HepG2 (cell line): ENCODE measurements around the gene CMIP. TPM values are rescaled to one million over a fixed set of nuclear protein-coding genes. Genes with fewer than 3 reads are reported as not detected.

ENCODE experiments used
- AKAP8 ChIP-seq: sonication (generic); formaldehyde crosslinking; IDR thresholded peaks from 2 replicates; pipeline ENCODE4 v1.5.1; 2020; ENCODE audit warnings: mild to moderate bottlenecking, missing genetic modification reagents
- ARNTL ChIP-seq: sonication (generic); formaldehyde crosslinking; IDR thresholded peaks from 2 replicates; pipeline ENCODE4 v1.4.0; 2020; ENCODE audit warnings: mild to moderate bottlenecking, missing genetic modification reagents
- FIP1L1 ChIP-seq: fragments of 200-400 bp; formaldehyde crosslinking; IDR thresholded peaks from 2 replicates; pipeline ENCODE4 v1.6.1; 2018; ENCODE audit warnings: low read depth, mild to moderate bottlenecking, low read length, moderate library complexity, borderline replicate concordance; ENCODE audit not compliant: insufficient read depth
- HDAC1 ChIP-seq: sonication (generic); formaldehyde crosslinking; IDR thresholded peaks from 2 replicates; pipeline ENCODE4 v1.5.1; 2020; ENCODE audit warnings: mild to moderate bottlenecking, missing genetic modification reagents
- HNRNPLL ChIP-seq: fragments of 200-400 bp; formaldehyde crosslinking; IDR thresholded peaks from 2 replicates; pipeline ENCODE4 v1.6.1; 2017; ENCODE audit warnings: mild to moderate bottlenecking, low read depth, low read length; ENCODE audit not compliant: poor library complexity, severe bottlenecking
- MEIS1 ChIP-seq: sonication (generic); formaldehyde crosslinking; IDR thresholded peaks from 2 replicates; pipeline ENCODE4 v1.9.0; 2021; ENCODE audit warnings: mild to moderate bottlenecking, missing genetic modification reagents, moderate library complexity, borderline replicate concordance
- POLR2G ChIP-seq: fragments of 200-400 bp; formaldehyde crosslinking; IDR thresholded peaks from 2 replicates; pipeline ENCODE4 v1.6.1; 2018; ENCODE audit warnings: mild to moderate bottlenecking, low read depth, low read length, moderate library complexity
- RORA ChIP-seq: sonication (generic); formaldehyde crosslinking; IDR thresholded peaks from 2 replicates; pipeline ENCODE4 v1.5.0; 2020; ENCODE audit warnings: mild to moderate bottlenecking, missing genetic modification reagents, moderate library complexity
- SUZ12 ChIP-seq: fragments of 150-350 bp; IDR thresholded peaks from 2 replicates; pipeline ENCODE4 v1.6.1; 2014; ENCODE audit warnings: low read depth, low read length
- ZBTB7B ChIP-seq: sonication (generic); formaldehyde crosslinking; IDR thresholded peaks from 2 replicates; pipeline ENCODE4 v1.4.0; 2020; ENCODE audit warnings: missing genetic modification reagents
- ZNF335 ChIP-seq: sonication (generic); formaldehyde crosslinking; IDR thresholded peaks from 2 replicates; pipeline ENCODE4 v1.4.0; 2020; ENCODE audit warnings: missing genetic modification reagents
- ZNF547 ChIP-seq: sonication (generic); formaldehyde crosslinking; IDR thresholded peaks from 2 replicates; pipeline ENCODE4 v1.5.1; 2020; ENCODE audit warnings: mild to moderate bottlenecking, missing genetic modification reagents
- ZSCAN29 ChIP-seq: sonication (generic); formaldehyde crosslinking; conservative IDR thresholded peaks from 2 replicates; pipeline ENCODE4 v1.4.0; 2020; ENCODE audit warnings: mild to moderate bottlenecking, missing genetic modification reagents
- polyA plus RNA-seq, 8 experiments: library from polyadenylated mRNA; depleted of rRNA in 3 of 8; stranded (reverse) in 7 of 8; unstranded in 1 of 8; fragments of >200 nt; fragmentation: Illumina TruSeq in 4 of 8; extraction: Trizol in 4 of 8; gene quantifications; 2 replicates each; pipeline versions ENCODE4 v1.2.1 to v1.2.3, GENCODE V29; 2011 to 2016; ENCODE audit warnings: low read depth in 4 of 8, missing spikeins in 1 of 8, mixed read lengths in 1 of 8; ENCODE audit not compliant: insufficient read depth in 1 of 8
- total RNA-seq, 5 experiments: library from RNA; depleted of rRNA; stranded (reverse); fragments of >200 nt; fragmentation: Illumina TruSeq; extraction: Trizol; gene quantifications; 2 replicates each; pipeline ENCODE4 v1.2.3, GENCODE V29; 2016; ENCODE audit warnings: low read depth in 1 of 5
- TF ChIP-seq, protein P1 (sequence below): sonication (generic); formaldehyde crosslinking; IDR thresholded peaks from 2 replicates; pipeline ENCODE4 v1.5.1; 2020; ENCODE audit warnings: missing genetic modification reagents, mild to moderate bottlenecking, borderline replicate concordance
- TF ChIP-seq, protein P2 (sequence below): sonication (generic); formaldehyde crosslinking; IDR thresholded peaks from 2 replicates; pipeline ENCODE4 v1.8.0; 2022; ENCODE audit warnings: mild to moderate bottlenecking, missing genetic modification reagents
- TF ChIP-seq, protein P3 (sequence below): sonication (generic); formaldehyde crosslinking; IDR thresholded peaks from 2 replicates; pipeline ENCODE4 v1.5.0; 2020; ENCODE audit warnings: mild to moderate bottlenecking, missing genetic modification reagents
- TF ChIP-seq, protein P4 (sequence below): sonication (generic); formaldehyde crosslinking; IDR thresholded peaks from 2 replicates; pipeline ENCODE4 v1.5.0; 2020; ENCODE audit warnings: mild to moderate bottlenecking, missing genetic modification reagents, borderline replicate concordance

The CMIP gene
- total and polyA plus RNA-seq, 2 of the 13 experiments (the other 11 are each of a cell fraction or from before 2014, with no cell fraction given), result 10.9 to 18.1 TPM

DNA sequence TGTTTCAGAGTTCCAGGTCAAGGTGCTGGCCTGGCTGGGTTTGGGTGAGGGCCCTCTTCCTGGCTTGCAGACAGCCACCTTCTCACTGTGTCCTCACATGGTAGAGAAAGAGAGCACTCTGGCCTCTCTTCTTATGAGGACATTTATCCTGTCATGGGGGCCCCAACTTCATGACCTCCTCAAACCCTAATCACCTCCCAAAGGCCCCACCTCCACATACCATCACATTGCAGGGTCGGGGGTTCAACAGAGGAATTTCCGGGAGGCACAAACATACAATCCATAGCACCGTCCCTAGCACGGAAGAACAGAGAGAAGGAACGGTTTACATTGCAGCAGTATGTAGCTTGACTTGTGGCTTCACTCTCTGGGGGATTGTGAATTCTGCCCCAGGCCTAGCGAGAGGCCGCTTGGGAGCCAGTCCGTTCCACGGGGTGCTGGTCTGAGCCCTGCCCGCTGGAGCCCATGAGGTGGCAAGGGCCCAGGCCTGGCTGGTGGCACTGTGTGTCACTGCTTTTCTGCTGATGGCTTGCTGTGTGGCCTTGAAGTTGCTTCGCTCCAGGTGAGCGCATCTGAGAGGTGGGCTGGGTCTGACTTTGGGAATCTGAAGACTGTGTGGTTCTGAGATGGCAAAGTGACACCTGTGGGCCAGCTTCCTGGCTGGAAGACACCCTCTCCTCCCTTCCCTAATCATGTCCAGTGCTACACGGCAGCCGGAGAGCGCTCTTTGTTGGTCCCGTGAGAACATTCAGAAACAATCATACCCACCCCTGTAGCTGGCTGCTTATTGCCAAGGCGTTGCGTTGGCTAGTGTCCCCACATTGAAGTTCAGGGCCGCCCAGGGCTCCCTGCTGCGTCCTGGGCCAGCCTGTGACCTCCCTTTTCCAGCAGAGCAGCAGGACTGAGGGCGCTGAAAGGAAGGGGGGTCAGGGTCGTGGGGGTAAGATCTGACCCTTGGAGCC lies 98.3 kb downstream of the CMIP start (continued):
- TF ChIP-seq, protein P1, sequence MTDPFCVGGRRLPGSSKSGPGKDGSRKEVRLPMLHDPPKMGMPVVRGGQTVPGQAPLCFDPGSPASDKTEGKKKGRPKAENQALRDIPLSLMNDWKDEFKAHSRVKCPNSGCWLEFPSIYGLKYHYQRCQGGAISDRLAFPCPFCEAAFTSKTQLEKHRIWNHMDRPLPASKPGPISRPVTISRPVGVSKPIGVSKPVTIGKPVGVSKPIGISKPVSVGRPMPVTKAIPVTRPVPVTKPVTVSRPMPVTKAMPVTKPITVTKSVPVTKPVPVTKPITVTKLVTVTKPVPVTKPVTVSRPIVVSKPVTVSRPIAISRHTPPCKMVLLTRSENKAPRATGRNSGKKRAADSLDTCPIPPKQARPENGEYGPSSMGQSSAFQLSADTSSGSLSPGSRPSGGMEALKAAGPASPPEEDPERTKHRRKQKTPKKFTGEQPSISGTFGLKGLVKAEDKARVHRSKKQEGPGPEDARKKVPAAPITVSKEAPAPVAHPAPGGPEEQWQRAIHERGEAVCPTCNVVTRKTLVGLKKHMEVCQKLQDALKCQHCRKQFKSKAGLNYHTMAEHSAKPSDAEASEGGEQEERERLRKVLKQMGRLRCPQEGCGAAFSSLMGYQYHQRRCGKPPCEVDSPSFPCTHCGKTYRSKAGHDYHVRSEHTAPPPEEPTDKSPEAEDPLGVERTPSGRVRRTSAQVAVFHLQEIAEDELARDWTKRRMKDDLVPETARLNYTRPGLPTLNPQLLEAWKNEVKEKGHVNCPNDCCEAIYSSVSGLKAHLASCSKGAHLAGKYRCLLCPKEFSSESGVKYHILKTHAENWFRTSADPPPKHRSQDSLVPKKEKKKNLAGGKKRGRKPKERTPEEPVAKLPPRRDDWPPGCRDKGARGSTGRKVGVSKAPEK (CRISPR knock-in tag), result no peak
- TF ChIP-seq RORA (CRISPR knock-in tag) (no peak), SUZ12 (no peak), AKAP8 (CRISPR knock-in tag) (0 out of 2 replicates have a peak, but pooled peaks have one; percentile 18), ZBTB7B (CRISPR knock-in tag) (peak; percentile 92), ZSCAN29 (CRISPR knock-in tag) (0 out of 2 replicates have a peak, but pooled peaks have one; percentile 55), ARNTL (CRISPR knock-in tag) (peak; percentile 71; the same call in 1 of the 2 replicates), POLR2G (0 out of 2 replicates have a peak, but pooled peaks have one; percentile 27), FIP1L1 (no peak), ZNF335 (CRISPR knock-in tag) (no peak), MEIS1 (CRISPR knock-in tag) (no peak), HNRNPLL (peak; percentile 25), ZNF547 (CRISPR knock-in tag) (0 out of 2 replicates have a peak, but pooled peaks have one; percentile 28), HDAC1 (CRISPR knock-in tag) (peak; percentile 65; the same call in 1 of the 2 replicates)
- TF ChIP-seq, protein P2, sequence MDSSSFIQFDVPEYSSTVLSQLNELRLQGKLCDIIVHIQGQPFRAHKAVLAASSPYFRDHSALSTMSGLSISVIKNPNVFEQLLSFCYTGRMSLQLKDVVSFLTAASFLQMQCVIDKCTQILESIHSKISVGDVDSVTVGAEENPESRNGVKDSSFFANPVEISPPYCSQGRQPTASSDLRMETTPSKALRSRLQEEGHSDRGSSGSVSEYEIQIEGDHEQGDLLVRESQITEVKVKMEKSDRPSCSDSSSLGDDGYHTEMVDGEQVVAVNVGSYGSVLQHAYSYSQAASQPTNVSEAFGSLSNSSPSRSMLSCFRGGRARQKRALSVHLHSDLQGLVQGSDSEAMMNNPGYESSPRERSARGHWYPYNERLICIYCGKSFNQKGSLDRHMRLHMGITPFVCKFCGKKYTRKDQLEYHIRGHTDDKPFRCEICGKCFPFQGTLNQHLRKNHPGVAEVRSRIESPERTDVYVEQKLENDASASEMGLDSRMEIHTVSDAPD (CRISPR knock-in tag), result 0 out of 2 replicates have a peak, but pooled peaks have one; percentile 63
- TF ChIP-seq, protein P3, sequence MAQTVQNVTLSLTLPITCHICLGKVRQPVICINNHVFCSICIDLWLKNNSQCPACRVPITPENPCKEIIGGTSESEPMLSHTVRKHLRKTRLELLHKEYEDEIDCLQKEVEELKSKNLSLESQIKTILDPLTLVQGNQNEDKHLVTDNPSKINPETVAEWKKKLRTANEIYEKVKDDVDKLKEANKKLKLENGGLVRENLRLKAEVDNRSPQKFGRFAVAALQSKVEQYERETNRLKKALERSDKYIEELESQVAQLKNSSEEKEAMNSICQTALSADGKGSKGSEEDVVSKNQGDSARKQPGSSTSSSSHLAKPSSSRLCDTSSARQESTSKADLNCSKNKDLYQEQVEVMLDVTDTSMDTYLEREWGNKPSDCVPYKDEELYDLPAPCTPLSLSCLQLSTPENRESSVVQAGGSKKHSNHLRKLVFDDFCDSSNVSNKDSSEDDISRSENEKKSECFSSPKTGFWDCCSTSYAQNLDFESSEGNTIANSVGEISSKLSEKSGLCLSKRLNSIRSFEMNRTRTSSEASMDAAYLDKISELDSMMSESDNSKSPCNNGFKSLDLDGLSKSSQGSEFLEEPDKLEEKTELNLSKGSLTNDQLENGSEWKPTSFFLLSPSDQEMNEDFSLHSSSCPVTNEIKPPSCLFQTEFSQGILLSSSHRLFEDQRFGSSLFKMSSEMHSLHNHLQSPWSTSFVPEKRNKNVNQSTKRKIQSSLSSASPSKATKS (CRISPR knock-in tag), result no peak
- TF ChIP-seq, protein P4, sequence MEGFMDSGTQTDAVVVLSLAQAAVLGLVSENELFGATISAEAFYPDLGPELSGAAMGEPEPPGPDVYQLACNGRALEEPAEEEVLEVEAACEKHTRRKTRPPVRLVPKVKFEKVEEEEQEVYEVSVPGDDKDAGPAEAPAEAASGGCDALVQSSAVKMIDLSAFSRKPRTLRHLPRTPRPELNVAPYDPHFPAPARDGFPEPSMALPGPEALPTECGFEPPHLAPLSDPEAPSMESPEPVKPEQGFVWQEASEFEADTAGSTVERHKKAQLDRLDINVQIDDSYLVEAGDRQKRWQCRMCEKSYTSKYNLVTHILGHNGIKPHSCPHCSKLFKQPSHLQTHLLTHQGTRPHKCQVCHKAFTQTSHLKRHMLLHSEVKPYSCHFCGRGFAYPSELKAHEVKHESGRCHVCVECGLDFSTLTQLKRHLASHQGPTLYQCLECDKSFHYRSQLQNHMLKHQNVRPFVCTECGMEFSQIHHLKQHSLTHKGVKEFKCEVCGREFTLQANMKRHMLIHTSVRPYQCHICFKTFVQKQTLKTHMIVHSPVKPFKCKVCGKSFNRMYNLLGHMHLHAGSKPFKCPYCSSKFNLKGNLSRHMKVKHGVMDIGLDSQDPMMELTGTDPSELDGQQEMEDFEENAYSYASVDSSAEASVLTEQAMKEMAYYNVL (CRISPR knock-in tag), result peak; percentile 86; the same call in 1 of the 2 replicates
